HL-60 (cell line): ENCODE results near the gene LY6G6F.

Experiments
- DNase-seq, 2 experiments: peaks; one replicate each; pipeline ENCODE4 v3.0.0-alpha.2; 2010 to 2020; ENCODE audit warnings: low read depth in 1 of 2, low spot score in 1 of 2
- H3K27ac ChIP-seq: fragments of 250-450 bp; sonication (Bioruptor Pico); replicated peaks from 2 replicates; pipeline ENCODE4 v1.5.1; 2020; ENCODE audit warnings: mild to moderate bottlenecking, moderate library complexity
- H3K27me3 ChIP-seq: fragments of 250-450 bp; sonication (Bioruptor Pico); 2 replicates; pipeline ENCODE4 v1.5.1; 2021; ENCODE audit warnings: mild to moderate bottlenecking, moderate library complexity; ENCODE audit not compliant: insufficient read depth, poor library complexity, severe bottlenecking
- H3K4me3 ChIP-seq: replicated peaks from 2 replicates; pipeline ENCODE4 v1.5.1; 2011; ENCODE audit warnings: mild to moderate bottlenecking, control low read depth, low read length; ENCODE audit not compliant: insufficient read depth
- GABPA ChIP-seq: IDR thresholded peaks from 2 replicates; pipeline ENCODE4 v1.6.1; 2012; ENCODE audit warnings: low read depth
- POLR2AphosphoS5 ChIP-seq: IDR thresholded peaks from 2 replicates; pipeline ENCODE4 v1.6.1; 2012; ENCODE audit warnings: low read depth
- SPI1 ChIP-seq: IDR thresholded peaks from 2 replicates; pipeline ENCODE4 v1.6.1; 2012; ENCODE audit warnings: low read depth, mild to moderate bottlenecking, borderline replicate concordance
- TF ChIP-seq, protein P1 (sequence below): IDR thresholded peaks from one replicate; pipeline ENCODE4 v1.5.1; 2011; ENCODE audit warnings: low read length, control low read depth, inconsistent platforms; ENCODE audit not compliant: insufficient read depth
- TF ChIP-seq, protein P2 (sequence below): IDR thresholded peaks from 2 replicates; pipeline ENCODE4 v1.6.1; 2012; ENCODE audit warnings: low read depth; ENCODE audit not compliant: insufficient replicate concordance

LY6G6F gene

DNA sequence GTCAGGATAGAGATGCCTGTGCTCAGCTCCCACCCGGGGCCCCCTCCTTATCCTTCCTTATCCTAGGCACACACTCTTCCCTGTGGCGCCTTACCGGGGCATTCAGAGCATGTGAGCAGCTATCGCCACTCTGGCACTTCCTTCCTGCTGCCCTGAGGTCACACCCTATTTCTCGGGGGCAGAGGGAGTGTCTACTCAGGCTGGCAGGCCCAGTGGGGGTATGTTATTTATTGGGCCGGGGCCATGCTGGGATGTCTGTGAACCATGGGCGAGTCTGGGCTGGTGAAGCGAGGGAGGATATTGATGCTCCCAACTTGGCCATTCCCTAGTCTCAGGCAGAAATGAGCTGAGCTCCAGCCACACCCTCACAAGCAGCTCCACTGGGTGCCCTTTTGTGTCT lies 4.6 kb downstream of the LY6G6F start:
- Histone ChIP-seq H3K27me3 (no peaks in the 10 kb centered on the region), H3K27ac (no peak overlapping the region), H3K4me3 (no peak overlapping the region)
- peak in 1 of 2 experiments; percentile 28 for DNase-seq
- peak; percentile 52; the same call in 1 of the 2 replicates for TF ChIP-seq SPI1
- no peak for TF ChIP-seq GABPA
- no peak for TF ChIP-seq POLR2AphosphoS5

DNA sequence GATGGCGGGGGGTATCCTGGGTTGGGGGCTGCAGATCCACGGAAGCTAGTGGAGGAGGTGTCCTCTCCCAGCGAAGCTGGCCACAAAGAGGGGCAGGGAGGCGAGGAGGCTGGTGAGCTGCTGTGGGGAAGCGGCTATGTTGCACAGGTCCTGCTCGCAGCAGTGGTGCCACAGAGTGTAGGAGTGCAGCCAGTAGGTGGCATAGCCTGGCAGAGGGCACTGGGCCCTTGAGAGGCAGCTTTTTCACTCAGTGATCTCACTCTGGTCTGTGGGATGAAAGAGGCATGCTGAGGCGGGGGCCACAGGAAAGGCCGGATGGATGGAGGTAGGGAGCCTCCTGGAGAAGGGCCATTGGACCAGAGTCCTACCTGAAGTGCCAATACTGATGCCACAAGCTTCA lies 5.6 kb downstream of the LY6G6F start:
- no peaks in the 10 kb centered on the region for H3K27me3 ChIP-seq
- no peak overlapping the region for H3K27ac ChIP-seq
- no peak for TF ChIP-seq POLR2AphosphoS5
- TF ChIP-seq, protein P1, sequence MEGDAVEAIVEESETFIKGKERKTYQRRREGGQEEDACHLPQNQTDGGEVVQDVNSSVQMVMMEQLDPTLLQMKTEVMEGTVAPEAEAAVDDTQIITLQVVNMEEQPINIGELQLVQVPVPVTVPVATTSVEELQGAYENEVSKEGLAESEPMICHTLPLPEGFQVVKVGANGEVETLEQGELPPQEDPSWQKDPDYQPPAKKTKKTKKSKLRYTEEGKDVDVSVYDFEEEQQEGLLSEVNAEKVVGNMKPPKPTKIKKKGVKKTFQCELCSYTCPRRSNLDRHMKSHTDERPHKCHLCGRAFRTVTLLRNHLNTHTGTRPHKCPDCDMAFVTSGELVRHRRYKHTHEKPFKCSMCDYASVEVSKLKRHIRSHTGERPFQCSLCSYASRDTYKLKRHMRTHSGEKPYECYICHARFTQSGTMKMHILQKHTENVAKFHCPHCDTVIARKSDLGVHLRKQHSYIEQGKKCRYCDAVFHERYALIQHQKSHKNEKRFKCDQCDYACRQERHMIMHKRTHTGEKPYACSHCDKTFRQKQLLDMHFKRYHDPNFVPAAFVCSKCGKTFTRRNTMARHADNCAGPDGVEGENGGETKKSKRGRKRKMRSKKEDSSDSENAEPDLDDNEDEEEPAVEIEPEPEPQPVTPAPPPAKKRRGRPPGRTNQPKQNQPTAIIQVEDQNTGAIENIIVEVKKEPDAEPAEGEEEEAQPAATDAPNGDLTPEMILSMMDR: peak; percentile 10
- H3K4me3 ChIP-seq: no peak overlapping the region
- peak in 1 of 2 experiments; percentile 33 for DNase-seq

DNA sequence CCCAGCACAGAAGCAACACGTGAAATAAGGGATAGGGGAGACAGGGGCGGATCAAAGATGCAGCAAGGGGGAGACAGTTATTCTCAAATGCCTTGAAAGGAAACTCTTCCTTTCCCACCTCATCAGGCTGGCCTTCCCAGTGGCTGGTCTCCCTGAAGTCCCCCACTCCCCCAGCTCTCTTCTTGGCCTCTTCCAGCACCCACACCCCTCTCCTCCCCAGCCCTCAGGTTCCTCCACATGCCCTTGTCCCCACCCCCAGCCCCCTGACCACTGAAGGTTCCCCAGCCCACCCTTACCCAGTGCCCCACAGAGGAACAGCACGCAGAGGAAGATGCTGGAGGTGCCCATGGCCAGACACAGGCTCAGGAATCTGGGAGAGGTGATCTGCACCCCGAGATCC lies 6.8 kb downstream of the LY6G6F start:
- Histone ChIP-seq H3K4me3 (no peak overlapping the region), H3K27ac (no peak overlapping the region), H3K27me3 (no peaks in the 10 kb centered on the region)
- TF ChIP-seq POLR2AphosphoS5 (no peak), GABPA (no peak), SPI1 (no peak)
- TF ChIP-seq, protein P2, sequence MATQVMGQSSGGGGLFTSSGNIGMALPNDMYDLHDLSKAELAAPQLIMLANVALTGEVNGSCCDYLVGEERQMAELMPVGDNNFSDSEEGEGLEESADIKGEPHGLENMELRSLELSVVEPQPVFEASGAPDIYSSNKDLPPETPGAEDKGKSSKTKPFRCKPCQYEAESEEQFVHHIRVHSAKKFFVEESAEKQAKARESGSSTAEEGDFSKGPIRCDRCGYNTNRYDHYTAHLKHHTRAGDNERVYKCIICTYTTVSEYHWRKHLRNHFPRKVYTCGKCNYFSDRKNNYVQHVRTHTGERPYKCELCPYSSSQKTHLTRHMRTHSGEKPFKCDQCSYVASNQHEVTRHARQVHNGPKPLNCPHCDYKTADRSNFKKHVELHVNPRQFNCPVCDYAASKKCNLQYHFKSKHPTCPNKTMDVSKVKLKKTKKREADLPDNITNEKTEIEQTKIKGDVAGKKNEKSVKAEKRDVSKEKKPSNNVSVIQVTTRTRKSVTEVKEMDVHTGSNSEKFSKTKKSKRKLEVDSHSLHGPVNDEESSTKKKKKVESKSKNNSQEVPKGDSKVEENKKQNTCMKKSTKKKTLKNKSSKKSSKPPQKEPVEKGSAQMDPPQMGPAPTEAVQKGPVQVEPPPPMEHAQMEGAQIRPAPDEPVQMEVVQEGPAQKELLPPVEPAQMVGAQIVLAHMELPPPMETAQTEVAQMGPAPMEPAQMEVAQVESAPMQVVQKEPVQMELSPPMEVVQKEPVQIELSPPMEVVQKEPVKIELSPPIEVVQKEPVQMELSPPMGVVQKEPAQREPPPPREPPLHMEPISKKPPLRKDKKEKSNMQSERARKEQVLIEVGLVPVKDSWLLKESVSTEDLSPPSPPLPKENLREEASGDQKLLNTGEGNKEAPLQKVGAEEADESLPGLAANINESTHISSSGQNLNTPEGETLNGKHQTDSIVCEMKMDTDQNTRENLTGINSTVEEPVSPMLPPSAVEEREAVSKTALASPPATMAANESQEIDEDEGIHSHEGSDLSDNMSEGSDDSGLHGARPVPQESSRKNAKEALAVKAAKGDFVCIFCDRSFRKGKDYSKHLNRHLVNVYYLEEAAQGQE: no peak
- TF ChIP-seq, protein P1: no peak
- DNase-seq: no peak

DNA sequence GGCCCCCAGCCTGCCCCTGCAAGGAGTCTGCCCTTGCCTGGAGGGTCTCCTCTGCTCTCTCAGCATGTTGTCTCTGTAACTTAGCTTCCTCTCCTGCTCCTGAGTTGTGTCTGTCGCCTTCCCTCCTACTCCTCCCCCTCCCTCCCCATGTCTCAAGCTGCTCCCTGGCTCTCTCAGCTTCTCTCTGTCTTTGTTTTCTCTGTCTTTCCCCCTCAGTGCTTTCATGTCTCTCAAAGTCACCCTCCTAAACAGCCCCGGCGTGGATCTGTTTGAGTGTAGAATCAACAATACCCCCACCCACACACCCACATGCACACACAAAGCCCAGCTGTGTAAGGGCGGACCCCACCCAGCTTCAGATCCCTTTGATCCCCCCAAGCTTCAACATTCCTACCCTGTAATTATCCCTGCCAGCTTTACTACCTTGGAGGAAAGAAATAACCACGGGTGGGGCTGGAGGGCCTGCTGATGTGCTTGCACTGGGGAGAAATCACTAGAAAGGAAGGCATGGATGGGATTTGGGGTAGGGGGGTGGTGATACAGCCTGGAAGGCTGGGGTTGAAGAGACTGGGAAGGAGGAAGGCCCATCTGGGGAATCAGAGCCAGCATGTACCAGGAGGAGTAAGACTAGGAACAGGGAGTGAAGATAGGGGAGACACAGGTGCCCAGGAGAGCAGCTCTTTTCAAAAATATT lies 7.5 kb downstream of the LY6G6F start:
- H3K27ac ChIP-seq: no peak overlapping the region
- H3K27me3 ChIP-seq: no peaks in the 10 kb centered on the region
- H3K4me3 ChIP-seq: no peak overlapping the region
- TF ChIP-seq SPI1 (no peak), GABPA (no peak), POLR2AphosphoS5 (no peak)
- TF ChIP-seq, protein P1: no peak
- TF ChIP-seq, protein P2: no peak
- DNase-seq: no peak
